Thoracic aorta (tissue), 2 donors: Measurements from ENCODE around the gene ARHGAP8. TPM values are rescaled to one million over a fixed set of nuclear protein-coding genes. Genes with fewer than 3 reads are reported as not detected.

Source experiments
- ATAC-seq: fragments of 150-250 bp; one replicate; pipeline ENCODE4 v1.8.0; 2017; ENCODE audit warnings: low read depth; ENCODE audit not compliant: insufficient number of reproducible peaks, low FRiP score
- DNase-seq: peaks from one replicate; pipeline ENCODE4 v3.0.0-alpha.2; 2020; ENCODE audit warnings: low spot score
- H3K27ac ChIP-seq, 2 donors: fragments of 200-600 bp; sonication (generic); 1 replicate in 1 of 2; 2 replicates in 1 of 2; pipeline ENCODE4 v1.5.1; 2016; ENCODE audit warnings: mild to moderate bottlenecking in 2 of 2, moderate library complexity in 2 of 2
- H3K27me3 ChIP-seq: fragments of 200-600 bp; sonication (generic); replicated peaks from 2 replicates; pipeline ENCODE4 v1.6.0; 2016; ENCODE audit warnings: mild to moderate bottlenecking; ENCODE audit not compliant: insufficient read depth
- H3K36me3 ChIP-seq: fragments of 200-600 bp; sonication (generic); one replicate; pipeline ENCODE4 v1.5.1; 2016
- H3K4me1 ChIP-seq, 2 donors: fragments of 200-600 bp; sonication (generic); 1 replicate in 1 of 2; 2 replicates in 1 of 2; pipeline versions ENCODE4 v1.5.1 to v1.6.0; 2016; ENCODE audit warnings: low read depth in 2 of 2, mild to moderate bottlenecking in 1 of 2; ENCODE audit not compliant: control insufficient read depth in 1 of 2
- H3K4me3 ChIP-seq: fragments of 200-600 bp; sonication (generic); 2 replicates; pipeline ENCODE4 v1.5.1; 2016; ENCODE audit warnings: mild to moderate bottlenecking
- H3K9me3 ChIP-seq: fragments of 200-600 bp; sonication (generic); 2 replicates; pipeline ENCODE4 v1.5.1; 2016
- CTCF ChIP-seq: fragments of 200-600 bp; sonication (generic); IDR thresholded peaks from one replicate; pipeline ENCODE4 v1.5.1; 2019; ENCODE audit warnings: antibody characterized with exemption
- total RNA-seq, 2 donors: library from RNA; depleted of rRNA; stranded (reverse); fragments of >200 nt; gene quantifications; one replicate each; pipeline versions ENCODE4 v1.1.0 to v1.2.3, GENCODE V29; 2016

Gene ARHGAP8
- total RNA-seq, 2 donors from 2014 or later: 1.2 to 4.0 TPM

GRCh38 chr22:44823396-44823795 lies 71.0 kb downstream of the ARHGAP8 start:
- no peak overlapping the region for H3K27ac ChIP-seq
- no peaks in the 10 kb centered on the region for H3K36me3 ChIP-seq
- DNase-seq (no peak), ATAC-seq (no peak)
- no peak for TF ChIP-seq CTCF
- H3K4me3 ChIP-seq: no peak overlapping the region
- no peaks in the 10 kb centered on the region for H3K27me3 ChIP-seq
- H3K4me1 ChIP-seq: no peaks in the 10 kb centered on the region
- no peaks in the 10 kb centered on the region for H3K9me3 ChIP-seq

- Histone ChIP-seq H3K27ac (no peak overlapping the region), H3K27me3 (no peaks in the 10 kb centered on the region), H3K4me3 (no peak overlapping the region), H3K9me3 (no peaks in the 10 kb centered on the region), H3K4me1 (no peaks in the 10 kb centered on the region), H3K36me3 (no peaks in the 10 kb centered on the region)
- DNase-seq (no peak), ATAC-seq (no peak)
- no peak for TF ChIP-seq CTCF
Measured at GRCh38 chr22:44823806-44824205, 71.4 kb downstream of the ARHGAP8 start.

- DNase-seq: no peak
- no peaks in the 10 kb centered on the region for H3K9me3 ChIP-seq
- H3K36me3 ChIP-seq: no peaks in the 10 kb centered on the region
- H3K27ac ChIP-seq: no peak overlapping the region
- no peak overlapping the region for H3K4me3 ChIP-seq
- no peak for TF ChIP-seq CTCF
- no peaks in the 10 kb centered on the region for H3K4me1 ChIP-seq
- no peaks in the 10 kb centered on the region for H3K27me3 ChIP-seq
- ATAC-seq: no peak
Measured at GRCh38 chr22:44824271-44824670, 71.9 kb downstream of the ARHGAP8 start.

GRCh38 chr22:44825310-44826150 lies 73.2 kb downstream of the ARHGAP8 start:
- H3K9me3 ChIP-seq: no peaks in the 10 kb centered on the region
- H3K27ac ChIP-seq: no peak overlapping the region
- no peak for DNase-seq
- H3K4me1 ChIP-seq: no peaks in the 10 kb centered on the region
- H3K4me3 ChIP-seq: no peak overlapping the region
- no peak for ATAC-seq
- H3K36me3 ChIP-seq: no peaks in the 10 kb centered on the region
- H3K27me3 ChIP-seq: no peaks in the 10 kb centered on the region
- TF ChIP-seq CTCF: no peak

- no peak overlapping the region for H3K27ac ChIP-seq
- H3K4me1 ChIP-seq: no peaks in the 10 kb centered on the region
- H3K9me3 ChIP-seq: no peaks in the 10 kb centered on the region
- H3K36me3 ChIP-seq: no peaks in the 10 kb centered on the region
- no peak for ATAC-seq
- no peak for TF ChIP-seq CTCF
- no peak overlapping the region for H3K4me3 ChIP-seq
- no peak for DNase-seq
- no peaks in the 10 kb centered on the region for H3K27me3 ChIP-seq
Measured at GRCh38 chr22:44827666-44828190, 75.4 kb downstream of the ARHGAP8 start.
